Limb (tissue), 2 donors: ENCODE measurements around the gene BTN3A1.
"Not testable (repeated sequence)": the region's sequence is repeated elsewhere in the genome, so short reads cannot be mapped to it uniquely, and the experiment has no call there.

ENCODE experiments used
- DNase-seq, 2 donors: peaks; one replicate each; pipeline ENCODE4 v3.0.0-alpha.2; 2016; ENCODE audit errors: extremely low spot score in 2 of 2

Gene BTN3A1

GRCh38 chr6:26401987-26402658 is at the start of gene BTN3A1:
Gene BTN3A1 (plus strand): TSS chr6:26402275. CDS start chr6:26405564, 3,289 bp downstream.
- DNase-seq, result peak; percentile 74 to 86

GRCh38 chr6:26352315-26352714 is 49.8 kb upstream of the BTN3A1 start:
- DNase-seq, result no peak

GRCh38 chr6:26354162-26354561 is 47.9 kb upstream of the BTN3A1 start:
- DNase-seq, result no peak

- no peak for DNase-seq
Measured at GRCh38 chr6:26355366-26355765, 46.7 kb upstream of the BTN3A1 start.

GRCh38 chr6:26357543-26357942 is 44.5 kb upstream of the BTN3A1 start:
- DNase-seq, result not testable (repeated sequence)

- DNase-seq, result no peak
Measured at GRCh38 chr6:26358511-26358981, 43.5 kb upstream of the BTN3A1 start.

GRCh38 chr6:26359765-26360164 is 42.3 kb upstream of the BTN3A1 start:
- no peak for DNase-seq

GRCh38 chr6:26360451-26361416 is 41.3 kb upstream of the BTN3A1 start:
- DNase-seq, result no peak

GRCh38 chr6:26361544-26361943 is 40.5 kb upstream of the BTN3A1 start:
- DNase-seq, result no peak

- no peak for DNase-seq
Measured at GRCh38 chr6:26362093-26362835, 39.8 kb upstream of the BTN3A1 start.

GRCh38 chr6:26362836-26363220 is 39.2 kb upstream of the BTN3A1 start:
- DNase-seq, result no peak

- no peak for DNase-seq
Measured at GRCh38 chr6:26363882-26364701, 38.0 kb upstream of the BTN3A1 start.

GRCh38 chr6:26365633-26365995 is 36.5 kb upstream of the BTN3A1 start:
- no peak for DNase-seq

GRCh38 chr6:26366504-26366903 is 35.6 kb upstream of the BTN3A1 start:
- no peak for DNase-seq

GRCh38 chr6:26367114-26367513 is 35.0 kb upstream of the BTN3A1 start:
- no peak for DNase-seq

GRCh38 chr6:26371813-26372212 is 30.3 kb upstream of the BTN3A1 start:
- DNase-seq, result not testable (repeated sequence)

- no peak for DNase-seq
Measured at GRCh38 chr6:26372308-26373144, 29.5 kb upstream of the BTN3A1 start.

GRCh38 chr6:26375270-26375669 is 26.8 kb upstream of the BTN3A1 start:
- no peak for DNase-seq

- DNase-seq, result no peak
Measured at GRCh38 chr6:26377719-26378118, 24.4 kb upstream of the BTN3A1 start.

- not testable (repeated sequence) for DNase-seq
Measured at GRCh38 chr6:26378143-26378542, 23.9 kb upstream of the BTN3A1 start.
